HG03039 (cell line): ENCODE data around the gene MPHOSPH9.

Source experiments
- ATAC-seq: cut with Tn5 transposase; IDR thresholded peaks from one replicate; pipeline ENCODE4 v1.9.1; 2021; ENCODE audit warnings: mild to moderate bottlenecking, moderate library complexity; ENCODE audit not compliant: unreplicated experiment

Gene MPHOSPH9

GRCh38 chr12:123232807-123233504, at the start of gene MPHOSPH9, which contains the start of gene MTRFR:
TSS of gene MPHOSPH9 (minus strand) at chr12:123233141. CDS start at chr12:123230364, 2,777 bp downstream.
TSS of gene MTRFR (plus strand) at chr12:123233436. CDS start at chr12:123253675, 20,239 bp downstream.
- ATAC-seq = peak; percentile 79

- no peak for ATAC-seq
These were observed 49.2 kb upstream of the MPHOSPH9 start for GRCh38 chr12:123282111-123282510.

DNA sequence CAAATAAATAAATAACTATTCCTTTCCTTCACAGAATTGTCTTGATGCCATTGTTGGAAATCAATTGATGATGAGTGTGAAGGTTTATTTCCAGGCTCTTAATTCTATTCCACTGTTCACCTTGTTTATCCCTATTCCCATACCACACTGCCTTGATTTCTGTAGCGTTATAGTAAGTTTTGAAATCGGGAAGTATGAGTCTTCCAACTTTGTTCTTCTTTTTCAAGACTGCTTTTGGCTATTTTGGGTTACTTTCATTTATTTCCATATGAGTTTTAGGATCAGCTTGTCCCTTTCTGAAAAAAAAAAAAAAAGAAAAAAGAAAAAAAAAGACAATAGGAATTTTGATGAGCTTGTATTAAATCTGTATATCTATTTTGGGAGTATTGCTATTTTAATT, 48.0 kb upstream of the MPHOSPH9 start:
- ATAC-seq = no peak

GRCh38 chr12:123278101-123278627, 45.2 kb upstream of the MPHOSPH9 start:
- ATAC-seq = no peak

GRCh38 chr12:123273166-123273565, 40.2 kb upstream of the MPHOSPH9 start:
- no peak for ATAC-seq

DNA sequence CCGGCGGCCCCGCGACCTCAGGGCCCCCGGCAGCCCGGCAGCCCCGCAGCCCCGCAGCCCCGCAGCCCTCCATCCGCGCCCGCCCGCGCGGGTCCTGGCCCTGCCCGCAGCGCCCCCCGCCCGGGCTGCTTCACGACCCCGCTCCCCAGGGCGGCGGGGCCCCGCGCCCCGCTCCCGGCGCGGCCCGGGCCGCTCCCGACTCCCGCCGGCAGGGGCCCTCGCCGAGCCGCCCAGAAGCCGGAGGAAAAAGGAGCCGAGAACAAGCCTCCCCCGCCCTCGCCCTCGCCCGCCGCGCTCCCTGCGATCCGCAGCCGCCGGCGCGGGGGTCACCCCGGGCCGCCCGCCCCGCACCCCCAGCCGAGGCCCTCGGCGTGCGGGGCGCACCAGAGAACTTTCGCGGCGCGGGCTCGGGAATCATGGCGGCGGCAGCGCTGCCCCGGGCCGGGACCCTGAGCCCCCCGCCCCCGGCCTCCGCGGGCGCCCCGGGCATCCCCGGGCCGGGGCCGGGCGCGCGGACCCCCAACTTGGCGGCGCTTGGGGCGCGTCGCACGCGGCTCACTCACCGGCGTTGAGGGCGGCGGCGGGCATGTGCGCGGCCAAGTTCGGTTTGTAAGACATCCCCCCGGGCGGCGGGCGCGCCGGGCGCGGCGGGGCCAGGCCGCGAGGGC, 38.2 kb upstream of the MPHOSPH9 start:
- peak; percentile 45 for ATAC-seq

DNA sequence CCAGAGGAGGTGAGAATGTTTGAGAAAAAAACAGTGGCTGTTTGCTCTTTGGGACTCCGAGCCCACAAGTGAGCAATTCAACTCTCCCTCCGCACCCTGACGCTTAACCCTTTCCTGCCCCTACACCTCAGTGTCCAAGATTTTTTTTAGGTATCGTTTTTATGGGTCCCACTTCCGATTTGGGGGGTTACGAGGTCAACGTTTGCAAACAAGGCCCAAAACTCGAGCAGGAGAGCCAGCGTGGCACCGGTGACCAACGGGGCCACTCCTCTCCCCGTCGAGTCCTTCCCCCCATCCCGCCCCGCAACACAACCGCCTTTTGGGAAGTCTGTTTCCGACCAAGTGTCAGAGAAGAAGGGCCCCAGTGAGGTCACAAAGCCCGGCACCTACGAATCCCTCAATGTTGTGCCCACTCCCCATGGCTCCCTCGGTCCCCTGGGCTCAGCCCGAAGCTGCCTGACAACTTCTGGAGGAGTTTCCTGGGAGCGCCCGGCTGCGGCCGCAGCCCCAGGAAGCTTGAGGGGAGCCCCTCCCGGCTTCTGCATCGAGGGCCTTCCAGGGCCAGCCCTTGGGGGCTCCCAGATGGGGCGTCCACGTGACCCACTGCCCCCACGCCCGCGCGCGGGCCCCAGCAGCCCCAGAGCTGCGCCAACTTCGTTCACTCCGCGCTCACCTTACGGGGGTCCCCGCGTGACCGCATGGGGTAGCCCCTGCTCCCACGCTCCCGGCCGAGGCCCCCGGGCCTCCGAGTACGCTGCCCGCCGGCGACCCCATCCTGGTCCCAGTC, 37.5 kb upstream of the MPHOSPH9 start:
- ATAC-seq = no peak

DNA sequence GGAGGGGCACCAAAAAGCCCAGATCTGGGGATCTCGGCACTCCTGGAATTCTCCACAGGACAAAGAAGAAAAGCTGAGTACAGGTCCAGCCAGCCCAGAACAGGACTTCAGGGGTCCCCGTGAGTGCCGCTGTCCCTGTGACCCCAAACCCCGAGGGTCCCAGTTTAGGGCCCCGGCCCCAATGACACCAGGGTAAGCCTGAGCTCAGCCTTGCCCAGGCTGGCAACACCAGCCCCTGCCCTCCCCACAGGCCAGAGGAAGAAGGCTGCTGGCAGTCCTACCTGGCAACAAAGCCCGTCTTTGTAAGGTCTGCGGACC, 36.9 kb upstream of the MPHOSPH9 start:
- ATAC-seq = no peak

DNA sequence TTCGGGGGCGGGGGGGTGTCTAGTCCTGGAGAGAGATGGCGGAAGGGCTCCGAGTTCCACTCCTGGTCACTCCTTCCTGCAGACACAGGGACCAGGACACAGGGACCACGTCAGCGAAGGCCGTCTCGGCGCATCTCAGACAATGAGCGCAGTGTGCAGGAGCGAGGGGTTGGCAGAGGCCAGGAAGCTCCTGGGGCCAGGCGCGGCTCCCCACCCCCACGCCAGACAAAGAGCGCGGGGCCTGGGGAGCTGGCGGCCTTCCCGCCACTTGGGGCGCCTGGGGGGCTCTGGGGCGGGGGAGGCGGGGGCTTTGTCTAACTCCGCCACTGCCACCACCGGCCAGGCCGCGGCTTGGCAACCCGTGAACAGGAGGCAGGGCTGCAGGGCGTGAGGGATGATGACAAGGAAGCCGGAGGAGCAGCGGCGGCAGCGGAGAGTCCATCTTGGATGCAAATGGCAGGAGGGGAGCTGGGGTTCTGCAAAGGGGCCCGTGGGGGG, 36.5 kb upstream of the MPHOSPH9 start:
- ATAC-seq = no peak

- ATAC-seq = no peak
These were observed 35.9 kb upstream of the MPHOSPH9 start for GRCh38 chr12:123268850-123269249.

- no peak for ATAC-seq
These were observed 35.3 kb upstream of the MPHOSPH9 start for GRCh38 chr12:123267991-123268843.

- ATAC-seq = no peak
These were observed 34.5 kb upstream of the MPHOSPH9 start for GRCh38 chr12:123267335-123267920.

DNA sequence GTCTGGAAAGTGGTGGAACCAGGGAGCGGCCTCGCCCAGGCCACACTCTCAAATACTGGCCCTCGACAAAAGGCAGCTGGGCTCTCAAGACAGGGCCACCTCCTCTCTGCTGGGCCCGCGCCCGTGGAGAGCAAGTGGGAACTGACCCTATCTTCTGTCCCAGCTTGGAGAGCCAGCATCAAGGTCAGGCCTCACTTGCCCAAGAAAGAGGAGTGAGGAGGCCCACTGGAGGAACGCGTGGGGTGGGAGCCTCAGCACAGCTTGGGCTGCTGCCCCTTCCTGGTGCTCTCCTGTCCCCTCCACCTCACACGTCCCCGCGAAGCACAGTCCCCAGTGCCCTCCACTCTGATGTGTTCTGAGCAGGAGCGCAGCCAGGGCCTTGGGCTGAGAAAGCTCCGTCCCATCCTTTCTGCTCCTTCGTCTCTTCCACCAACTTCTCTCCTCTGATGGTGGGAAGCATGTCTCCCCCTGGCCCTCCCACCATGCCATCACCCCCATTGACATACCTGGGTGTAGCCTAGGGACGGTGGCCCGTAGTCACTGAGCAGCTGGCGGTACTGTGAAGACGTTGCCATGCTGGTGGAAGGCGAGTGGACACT, 33.8 kb upstream of the MPHOSPH9 start:
- ATAC-seq = no peak

- ATAC-seq = no peak
These were observed 33.1 kb upstream of the MPHOSPH9 start for GRCh38 chr12:123265851-123266678.

GRCh38 chr12:123264642-123265041, 31.7 kb upstream of the MPHOSPH9 start:
- ATAC-seq = no peak

GRCh38 chr12:123263196-123263817, 30.4 kb upstream of the MPHOSPH9 start:
- no peak for ATAC-seq

DNA sequence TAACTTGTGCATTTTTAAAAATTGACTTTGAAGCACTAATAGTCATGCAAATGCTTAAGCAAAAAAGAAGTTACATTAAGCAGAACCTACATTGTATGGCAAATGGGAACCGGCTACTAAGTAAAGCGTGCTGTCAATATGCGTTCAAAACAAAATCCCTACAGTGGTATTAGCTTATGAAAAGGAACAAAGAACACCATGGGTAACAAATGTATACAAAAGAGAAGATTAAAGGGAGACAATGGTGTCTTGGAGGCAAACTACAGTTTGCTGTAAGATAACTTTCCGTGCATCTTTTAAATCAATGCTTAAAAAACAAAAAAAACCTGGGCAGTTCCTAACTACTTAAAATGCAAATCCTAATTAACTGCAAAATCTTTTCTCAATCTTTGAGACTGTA, 28.3 kb upstream of the MPHOSPH9 start:
- ATAC-seq = no peak

GRCh38 chr12:123260081-123260480, 27.1 kb upstream of the MPHOSPH9 start:
- no peak for ATAC-seq
